ENCODE measurements around the gene ASXL1. TPM values are rescaled to one million over a fixed set of nuclear protein-coding genes. Genes with fewer than 3 reads are reported as not detected.

The ASXL1 gene
- total and polyA plus RNA-seq, 4 donors, result 24.2 to 96.4 (median 44.4) TPM

GRCh38 chr20:32482143-32482441, 124.0 kb downstream of the ASXL1 start:
- H3K4me3 ChIP-seq, result peak overlapping the region; percentile 68
- no peaks in the 10 kb centered on the region for H3K27me3 ChIP-seq (ENCODE audit: control insufficient read depth in 3 of 3, insufficient read depth in 3 of 3, low read length in 2 of 3)
- no peak for DNase-seq
- H3K36me3 ChIP-seq (ENCODE audit: control insufficient read depth in 4 of 4, insufficient read depth in 4 of 4, low read length in 4 of 4), result peaks cover 0 to 2% (median 0%) of the 10 kb centered on the region in 4 donors
- no peak for TF ChIP-seq CTCF (IDR thresholded peaks at IDR 0.05; ENCODE audit: control extremely low read depth, extremely low read depth)
- peak overlapping the region; percentile 34 to 55 for H3K9ac ChIP-seq (ENCODE audit: insufficient read depth in 1 of 2, low read length in 2 of 2)
- no peak for ATAC-seq (ENCODE audit: insufficient read depth, low FRiP score)
- H3K4me1 ChIP-seq (ENCODE audit: control insufficient read depth in 5 of 5, insufficient read depth in 5 of 5, low read length in 5 of 5), result peaks cover 2 to 56% (median 28%) of the 10 kb centered on the region in 5 donors
- peak overlapping the region; percentile 7 to 89 for H3K27ac ChIP-seq (ENCODE audit: low read depth in 1 of 2, low read length in 1 of 2)
- 2 to 10% methylated on average over 9 of the region's 9 CpGs for WGBS, 2 donors
- H3K9me3 ChIP-seq (ENCODE audit: control insufficient read depth in 4 of 4, insufficient read depth in 3 of 4, low read length in 3 of 4), result no peaks in the 10 kb centered on the region

- peak overlapping the region; percentile 71 for H3K4me3 ChIP-seq
- H3K9ac ChIP-seq (ENCODE audit: insufficient read depth in 1 of 2, low read length in 2 of 2), result peak overlapping the region in 1 of 2 donors; percentile 34
- 1 to 2% methylated on average over 63 to 81 of the region's 82 CpGs for WGBS, 2 donors
- ATAC-seq (ENCODE audit: insufficient read depth, low FRiP score) (peak; percentile 16), DNase-seq (peak; percentile 49 to 53 (median 52))
- peaks cover 0 to 2% (median 0%) of the 10 kb centered on the region in 4 donors for H3K36me3 ChIP-seq (ENCODE audit: control insufficient read depth in 4 of 4, insufficient read depth in 4 of 4, low read length in 4 of 4)
- H3K27ac ChIP-seq (ENCODE audit: low read depth in 1 of 2, low read length in 1 of 2), result peak overlapping the region; percentile 43 to 89
- H3K27me3 ChIP-seq (ENCODE audit: control insufficient read depth in 3 of 3, insufficient read depth in 3 of 3, low read length in 2 of 3), result no peaks in the 10 kb centered on the region
- TF ChIP-seq CTCF (IDR thresholded peaks at IDR 0.05; ENCODE audit: control extremely low read depth, extremely low read depth), result no peak
- H3K9me3 ChIP-seq (ENCODE audit: control insufficient read depth in 4 of 4, insufficient read depth in 3 of 4, low read length in 3 of 4), result no peaks in the 10 kb centered on the region
- H3K4me1 ChIP-seq (ENCODE audit: control insufficient read depth in 5 of 5, insufficient read depth in 5 of 5, low read length in 5 of 5), result peaks cover 2 to 50% (median 22%) of the 10 kb centered on the region in 5 donors
Observed at GRCh38 chr20:32482442-32483261, 124.5 kb downstream of the ASXL1 start.

GRCh38 chr20:32483351-32484224, 125.5 kb downstream of the ASXL1 start:
- Histone ChIP-seq H3K4me1 (ENCODE audit: control insufficient read depth in 5 of 5, insufficient read depth in 5 of 5, low read length in 5 of 5) (peaks cover 2 to 41% (median 16%) of the 10 kb centered on the region in 5 donors), H3K9me3 (ENCODE audit: control insufficient read depth in 4 of 4, insufficient read depth in 3 of 4, low read length in 3 of 4) (peaks cover 0 to 3% (median 0%) of the 10 kb centered on the region in 4 donors), H3K27ac (ENCODE audit: low read depth in 1 of 2, low read length in 1 of 2) (peak overlapping the region in 1 of 2 donors; percentile 65), H3K36me3 (ENCODE audit: control insufficient read depth in 4 of 4, insufficient read depth in 4 of 4, low read length in 4 of 4) (peaks cover 0 to 2% (median 0%) of the 10 kb centered on the region in 4 donors), H3K27me3 (ENCODE audit: control insufficient read depth in 3 of 3, insufficient read depth in 3 of 3, low read length in 2 of 3) (no peaks in the 10 kb centered on the region), H3K9ac (ENCODE audit: insufficient read depth in 1 of 2, low read length in 2 of 2) (peak overlapping the region in 1 of 2 donors; percentile 33), H3K4me3 (peak overlapping the region; percentile 71)
- DNase-seq (peak; percentile 87 to 93 (median 91)), ATAC-seq (ENCODE audit: insufficient read depth, low FRiP score) (peak; percentile 70)
- no peak for TF ChIP-seq CTCF (IDR thresholded peaks at IDR 0.05; ENCODE audit: control extremely low read depth, extremely low read depth)
- WGBS, 2 donors, result 1% methylated on average over 40 to 78 of the region's 79 CpGs

All from lung (tissue), 12 donors.